Breast epithelium (tissue), 3 donors: ENCODE data around the gene RAP1GAP2.

Experiments used
- CTCF ChIP-seq, 3 donors: fragments of 450-650 bp; IDR thresholded peaks; one replicate each; pipeline ENCODE4 v1.5.1; 2016 to 2017; ENCODE audit warnings: antibody characterized with exemption in 3 of 3, mild to moderate bottlenecking in 3 of 3, moderate library complexity in 3 of 3
- POLR2A ChIP-seq: fragments of 450-650 bp; IDR thresholded peaks from one replicate; pipeline ENCODE4 v1.6.1; 2016; ENCODE audit warnings: antibody characterized with exemption, mild to moderate bottlenecking, moderate library complexity

GRCh38 chr17:2751491-2751890, 44.7 kb upstream of the RAP1GAP2 start:
- TF ChIP-seq CTCF (IDR thresholded peaks at IDR 0.05), result no peak
- TF ChIP-seq POLR2A, result no peak
